K562 (cell line): ENCODE data around the gene CGNL1. TPM values are rescaled to one million over a fixed set of nuclear protein-coding genes. Genes with fewer than 3 reads are reported as not detected.

Experiments used
- ATAC-seq: fragments of 200-7000 bp; cut with Tn5 transposase; 3 replicates; pipeline ENCODE4 v1.9.1; 2020; ENCODE audit warnings: moderate library complexity
- BruUV-seq: library from RNA; stranded (reverse); fragments of 400-500 nt; replicated peaks from 2 replicates; lab custom pipeline; 2021; lab: Mats Ljungman, UMichigan
- CTCF ChIA-PET: fragments of 300-600 bp; formaldehyde crosslinking; extraction: SDS; loops from one replicate; lab custom pipeline; 2021; ENCODE audit warnings: low intra/inter-chr PET ratio; lab: Yijun Ruan, JAX
- POLR2A ChIA-PET: fragments of 300-600, 350-650 bp; sonication (Branson Sonifier 250); formaldehyde crosslinking; extraction: SDS; loops from one replicate; lab custom pipeline; 2021; ENCODE audit warnings: antibody characterized with exemption, inconsistent platforms; lab: Yijun Ruan, JAX
- DNase-seq, 4 experiments: peaks; one replicate each; pipeline versions ENCODE4 v3.0.0 to v3.0.0-alpha.2; 2011 to 2018; ENCODE audit warnings: low spot score in 3 of 4, mixed read lengths in 3 of 4; ENCODE audit errors: extremely low read depth in 1 of 4
- FAIRE-seq: peaks from 2 replicates; lab custom pipeline; 2011; peaks lifted over from hg19 to GRCh38; lab: Jason Lieb, UNC
- H2AFZ ChIP-seq: 2 replicates; pipeline ENCODE4 v1.6.0; 2011; ENCODE audit warnings: low read depth, low read length, control low read depth, inconsistent platforms
- H3K27ac ChIP-seq: fragments of 200-600 bp; 3 replicates; pipeline ENCODE4 v1.8.0; 2011; ENCODE audit warnings: low read depth, mild to moderate bottlenecking, control low read depth, inconsistent platforms, low read length, moderate library complexity, mixed read lengths; ENCODE audit errors: extremely low read depth
- H3K27me3 ChIP-seq, 2 experiments: fragments of 300-600 bp in 1 of 2; 2 replicates in 1 of 2; 3 replicates in 1 of 2; pipeline versions ENCODE4 v1.6.0 to v1.8.0; 2011; ENCODE audit warnings: inconsistent platforms in 2 of 2, low read length in 2 of 2, mild to moderate bottlenecking in 1 of 2, mixed read lengths in 1 of 2, moderate library complexity in 1 of 2; ENCODE audit not compliant: control insufficient read depth in 2 of 2, insufficient read depth in 2 of 2
- H3K36me3 ChIP-seq: fragments of 300-600 bp; 3 replicates; pipeline ENCODE4 v1.8.0; 2011; ENCODE audit warnings: mild to moderate bottlenecking, low read length, inconsistent platforms; ENCODE audit not compliant: control insufficient read depth, insufficient read depth
- H3K4me1 ChIP-seq, 2 experiments: fragments of 200-600 bp in 1 of 2; replicated peaks in 1 of 2; 2 replicates in 1 of 2; 3 replicates in 1 of 2; pipeline versions ENCODE4 v1.5.1 to v1.8.0; 2011; ENCODE audit warnings: inconsistent platforms in 2 of 2, low read length in 2 of 2, mild to moderate bottlenecking in 1 of 2, mixed read lengths in 1 of 2, moderate library complexity in 1 of 2; ENCODE audit not compliant: control insufficient read depth in 2 of 2, insufficient read depth in 2 of 2
- H3K4me2 ChIP-seq: 2 replicates; pipeline ENCODE4 v1.6.1; 2011; ENCODE audit warnings: low read length, control low read depth, inconsistent platforms, mixed read lengths; ENCODE audit not compliant: insufficient read depth
- H3K4me3 ChIP-seq: fragments of 200-600 bp; sonication (generic), shearing (Covaris generic); 2 replicates; pipeline ENCODE4 v1.5.1; 2016; ENCODE audit warnings: control low read depth, inconsistent platforms
- H3K79me2 ChIP-seq: fragments of 200-600 bp; 3 replicates; pipeline ENCODE4 v1.8.0; 2011; ENCODE audit warnings: low read length, inconsistent platforms; ENCODE audit not compliant: control insufficient read depth, insufficient read depth
- H3K9ac ChIP-seq, 2 experiments: 2 replicates each; pipeline versions ENCODE4 v1.6.0 to v1.6.1; 2011; ENCODE audit warnings: low read depth in 2 of 2, low read length in 2 of 2, control low read depth in 1 of 2, inconsistent platforms in 1 of 2, mild to moderate bottlenecking in 1 of 2, mixed read lengths in 1 of 2; ENCODE audit not compliant: insufficient read depth in 1 of 2
- H3K9me1 ChIP-seq: one replicate; pipeline ENCODE4 v1.6.0; 2011; ENCODE audit warnings: inconsistent platforms, mild to moderate bottlenecking, low read length, moderate library complexity; ENCODE audit not compliant: control insufficient read depth, insufficient read depth
- H3K9me3 ChIP-seq: replicated peaks from 2 replicates; pipeline ENCODE4 v1.5.1; 2011; ENCODE audit warnings: low read depth, low read length, inconsistent platforms; ENCODE audit not compliant: control insufficient read depth, insufficient read depth
- H4K20me1 ChIP-seq: replicated peaks from 2 replicates; pipeline ENCODE4 v1.6.1; 2011; ENCODE audit warnings: low read length, inconsistent platforms, mixed read lengths; ENCODE audit not compliant: control insufficient read depth, insufficient read depth
- BACH1 ChIP-seq: fragments of 200-800 bp; sonication (Bioruptor generic); IDR thresholded peaks from 2 replicates; pipeline ENCODE4 v1.6.1; 2016; ENCODE audit warnings: missing genetic modification characterization, missing compliant biosample characterization
- GABPB1 ChIP-seq: sonication (generic); formaldehyde crosslinking; IDR thresholded peaks from 2 replicates; pipeline ENCODE4 v1.8.0; 2022; ENCODE audit warnings: mild to moderate bottlenecking, missing genetic modification reagents
- KDM2B ChIP-seq: fragments of 250-450 bp; sonication (Bioruptor Pico); IDR thresholded peaks from 2 replicates; pipeline ENCODE4 v1.8.0; 2021; ENCODE audit warnings: mild to moderate bottlenecking, moderate library complexity
- RHOXF2B ChIP-seq: fragments of 250-450 bp; sonication (Bioruptor Pico); conservative IDR thresholded peaks from 2 replicates; pipeline ENCODE4 v1.5.1; 2021
- SMARCE1 ChIP-seq: fragments of 450-650 bp; IDR thresholded peaks from 2 replicates; pipeline ENCODE4 v1.7.1; 2016; ENCODE audit warnings: mild to moderate bottlenecking
- STAT6 ChIP-seq: sonication (generic); formaldehyde crosslinking; IDR thresholded peaks from 2 replicates; pipeline ENCODE4 v1.8.1; 2023; ENCODE audit warnings: mild to moderate bottlenecking, missing genetic modification reagents
- USF2 ChIP-seq: sonication (generic); formaldehyde crosslinking; IDR thresholded peaks from 2 replicates; pipeline ENCODE4 v1.5.0; 2020; ENCODE audit warnings: missing genetic modification reagents
- ZBTB7A ChIP-seq: IDR thresholded peaks from 2 replicates; pipeline ENCODE4 v1.6.1; 2011; ENCODE audit warnings: low read depth, mild to moderate bottlenecking, low read length, moderate library complexity, borderline replicate concordance; ENCODE audit not compliant: control insufficient read depth
- ZNF3 ChIP-seq: fragments of 250-450 bp; sonication (Bioruptor Pico); IDR thresholded peaks from 2 replicates; pipeline ENCODE4 v1.5.0; 2021; ENCODE audit warnings: mild to moderate bottlenecking, moderate library complexity
- whole genome bisulfite sequencing: fragments of 100-300 bp; shearing (Covaris generic); methylation state at CpG from one replicate; pipeline ENCODE4 v1.1.6; 2016; ENCODE audit warnings: low coverage, mixed read lengths; ENCODE audit not compliant: insufficient coverage; ENCODE audit errors: missing lambda C conversion rate; 5-methylcytosine and 5-hydroxymethylcytosine counted together
- in situ Hi-C: fragments of 300-500 bp; cut with MboI; formaldehyde crosslinking; loops from 4 replicates; pipeline ENCODE4 v1.15.0; 2018; ENCODE audit warnings: inconsistent platforms, mixed read lengths
- intact Hi-C: fragments of 100-400 bp; cut with micrococcal nuclease; formaldehyde crosslinking; loops from 2 replicates; pipeline ENCODE4 v1.14.2; 2022
- polyA plus RNA-seq, 8 experiments: library from polyadenylated mRNA; depleted of rRNA in 4 of 8; stranded (reverse) in 5 of 8; unstranded in 3 of 8; fragments of >200 nt; fragmentation: Nextera tagmentation in 2 of 8; fragmentation: Illumina TruSeq in 1 of 8; extraction: Ambion mirVana in 2 of 8; extraction: Trizol in 1 of 8; gene quantifications; 2 replicates each; pipeline versions ENCODE4 v1.2.1 to v1.2.3, GENCODE V29; 2011 to 2014; ENCODE audit warnings: inconsistent platforms in 1 of 8, missing spikeins in 1 of 8
- total RNA-seq, 7 experiments: library from RNA; depleted of rRNA in 6 of 7; stranded (reverse); fragments of >200 nt in 6 of 7; fragmentation: Illumina TruSeq in 2 of 7; extraction: Trizol in 2 of 7; gene quantifications; 2 replicates each; pipeline versions ENCODE4 v1.2.1 to v1.2.3, GENCODE V29; 2011 to 2021; ENCODE audit warnings: low replicate concordance in 1 of 7
- TF ChIP-seq, protein P1 (sequence below), 2 experiments: fragments of 450-650 bp in 1 of 2; IDR thresholded peaks; 2 replicates each; pipeline ENCODE4 v1.6.1; 2011 to 2017; ENCODE audit warnings: low read depth in 2 of 2, antibody characterized with exemption in 1 of 2, borderline replicate concordance in 1 of 2, low read length in 1 of 2, mild to moderate bottlenecking in 1 of 2, mixed read lengths in 1 of 2; ENCODE audit not compliant: control insufficient read depth in 1 of 2
- TF ChIP-seq, protein P2 (sequence below): fragments of 450-650 bp; IDR thresholded peaks from 2 replicates; pipeline ENCODE4 v1.6.1; 2016; ENCODE audit warnings: mild to moderate bottlenecking

CGNL1 gene
- total and polyA plus RNA-seq, 9 of the 15 experiments (the other 6 are each of a cell fraction or from before 2014, with no cell fraction given): 0.01 to 0.07 TPM; not detected in 7

DNA sequence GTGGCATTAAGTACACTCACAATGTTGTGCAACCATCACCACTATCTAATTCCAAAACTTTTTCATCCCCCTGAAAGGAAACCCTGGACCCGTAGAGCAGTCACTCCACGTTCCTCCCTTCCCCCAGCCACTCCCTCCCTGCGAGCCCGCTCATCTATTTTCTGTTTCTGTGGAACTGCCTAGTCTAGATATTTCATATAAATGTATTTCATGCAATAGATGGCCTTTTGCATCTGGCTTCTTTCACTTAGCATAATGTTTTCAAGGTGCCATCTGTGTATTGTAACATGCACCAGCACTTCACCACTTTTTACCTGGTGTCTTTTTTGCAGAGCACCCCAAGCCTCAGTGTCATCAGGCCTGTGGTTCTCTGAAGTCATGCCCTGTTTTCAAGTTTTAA is 10.7 kb downstream of the CGNL1 start:
- no peak overlapping the region for H3K4me3 ChIP-seq
- FAIRE-seq (no peak), ATAC-seq (no peak), DNase-seq (no peak)
- BruUV-seq: no TSS peak
- ChIA-PET CTCF (no interaction called here), POLR2A (no interaction called here)
- H3K4me1 ChIP-seq: no peaks in the 10 kb centered on the region
- intact Hi-C loops: no loop called here
- H3K9me1 ChIP-seq: no peaks in the 10 kb centered on the region
- no peaks in the 10 kb centered on the region for H4K20me1 ChIP-seq
- H3K36me3 ChIP-seq: no peaks in the 10 kb centered on the region
- H3K27me3 ChIP-seq: peaks cover 20 to 37% of the 10 kb centered on the region in 2 experiments
- 0% methylated on average over 4 of the region's 4 CpGs for WGBS
- no peaks in the 10 kb centered on the region for H3K79me2 ChIP-seq
- H3K9me3 ChIP-seq: no peaks in the 10 kb centered on the region
- no peak overlapping the region for H3K4me2 ChIP-seq
- in situ Hi-C loops: no loop called here
- no peak overlapping the region for H3K9ac ChIP-seq
- no peak overlapping the region for H2AFZ ChIP-seq
- no peak overlapping the region for H3K27ac ChIP-seq
- no peak for TF ChIP-seq KDM2B (CRISPR knock-in tag)
- TF ChIP-seq GABPB1: no peak
- TF ChIP-seq RHOXF2B (CRISPR knock-in tag): no peak
- TF ChIP-seq STAT6 (CRISPR knock-in tag): no peak
- no peak for TF ChIP-seq ZBTB7A
- no peak for TF ChIP-seq BACH1 (tag)
- TF ChIP-seq ZNF3 (CRISPR knock-in tag): no peak
- TF ChIP-seq, protein P1, sequence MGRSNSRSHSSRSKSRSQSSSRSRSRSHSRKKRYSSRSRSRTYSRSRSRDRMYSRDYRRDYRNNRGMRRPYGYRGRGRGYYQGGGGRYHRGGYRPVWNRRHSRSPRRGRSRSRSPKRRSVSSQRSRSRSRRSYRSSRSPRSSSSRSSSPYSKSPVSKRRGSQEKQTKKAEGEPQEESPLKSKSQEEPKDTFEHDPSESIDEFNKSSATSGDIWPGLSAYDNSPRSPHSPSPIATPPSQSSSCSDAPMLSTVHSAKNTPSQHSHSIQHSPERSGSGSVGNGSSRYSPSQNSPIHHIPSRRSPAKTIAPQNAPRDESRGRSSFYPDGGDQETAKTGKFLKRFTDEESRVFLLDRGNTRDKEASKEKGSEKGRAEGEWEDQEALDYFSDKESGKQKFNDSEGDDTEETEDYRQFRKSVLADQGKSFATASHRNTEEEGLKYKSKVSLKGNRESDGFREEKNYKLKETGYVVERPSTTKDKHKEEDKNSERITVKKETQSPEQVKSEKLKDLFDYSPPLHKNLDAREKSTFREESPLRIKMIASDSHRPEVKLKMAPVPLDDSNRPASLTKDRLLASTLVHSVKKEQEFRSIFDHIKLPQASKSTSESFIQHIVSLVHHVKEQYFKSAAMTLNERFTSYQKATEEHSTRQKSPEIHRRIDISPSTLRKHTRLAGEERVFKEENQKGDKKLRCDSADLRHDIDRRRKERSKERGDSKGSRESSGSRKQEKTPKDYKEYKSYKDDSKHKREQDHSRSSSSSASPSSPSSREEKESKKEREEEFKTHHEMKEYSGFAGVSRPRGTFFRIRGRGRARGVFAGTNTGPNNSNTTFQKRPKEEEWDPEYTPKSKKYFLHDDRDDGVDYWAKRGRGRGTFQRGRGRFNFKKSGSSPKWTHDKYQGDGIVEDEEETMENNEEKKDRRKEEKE (IDR thresholded peaks at IDR 0.05; ENCODE audit: borderline replicate concordance in 1 of 2, control insufficient read depth in 1 of 2, low read depth in 2 of 2, low read length in 1 of 2): no peak
- TF ChIP-seq, protein P2, sequence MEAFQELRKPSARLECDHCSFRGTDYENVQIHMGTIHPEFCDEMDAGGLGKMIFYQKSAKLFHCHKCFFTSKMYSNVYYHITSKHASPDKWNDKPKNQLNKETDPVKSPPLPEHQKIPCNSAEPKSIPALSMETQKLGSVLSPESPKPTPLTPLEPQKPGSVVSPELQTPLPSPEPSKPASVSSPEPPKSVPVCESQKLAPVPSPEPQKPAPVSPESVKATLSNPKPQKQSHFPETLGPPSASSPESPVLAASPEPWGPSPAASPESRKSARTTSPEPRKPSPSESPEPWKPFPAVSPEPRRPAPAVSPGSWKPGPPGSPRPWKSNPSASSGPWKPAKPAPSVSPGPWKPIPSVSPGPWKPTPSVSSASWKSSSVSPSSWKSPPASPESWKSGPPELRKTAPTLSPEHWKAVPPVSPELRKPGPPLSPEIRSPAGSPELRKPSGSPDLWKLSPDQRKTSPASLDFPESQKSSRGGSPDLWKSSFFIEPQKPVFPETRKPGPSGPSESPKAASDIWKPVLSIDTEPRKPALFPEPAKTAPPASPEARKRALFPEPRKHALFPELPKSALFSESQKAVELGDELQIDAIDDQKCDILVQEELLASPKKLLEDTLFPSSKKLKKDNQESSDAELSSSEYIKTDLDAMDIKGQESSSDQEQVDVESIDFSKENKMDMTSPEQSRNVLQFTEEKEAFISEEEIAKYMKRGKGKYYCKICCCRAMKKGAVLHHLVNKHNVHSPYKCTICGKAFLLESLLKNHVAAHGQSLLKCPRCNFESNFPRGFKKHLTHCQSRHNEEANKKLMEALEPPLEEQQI: no peak
- TF ChIP-seq SMARCE1: no peak
- no peak for TF ChIP-seq USF2 (CRISPR knock-in tag)
